ENCODE data around the gene NHLRC2. TPM values are rescaled to one million over a fixed set of nuclear protein-coding genes. Genes with fewer than 3 reads are reported as not detected.
A peak's percentile ranks its signal among the peaks of the same experiment; 100 is the strongest.

NHLRC2 gene
- total and polyA plus RNA-seq, 5 donors from 2014 or later, result 3.9 to 13.0 (median 7.2) TPM

GRCh38 chr10:113930482-113931057 lies 76.1 kb downstream of the NHLRC2 start:
- ATAC-seq (ENCODE audit: low read depth in 2 of 2), result no peak
- Mint-ChIP-seq H3K9me3 (peaks cover 0 to 6% (median 0%) of the 10 kb centered on the region in 7 donors), H3K27me3 (peaks cover 17% of the 10 kb centered on the region), H3K4me3 (no peak overlapping the region), H3K27ac (peak overlapping the region in 1 of 3 donors; percentile 70), H3K4me1 (peaks cover 3 to 7% (median 5%) of the 10 kb centered on the region in 4 donors), H3K36me3 (no peaks in the 10 kb centered on the region)
- H3K9me3 ChIP-seq (ENCODE audit: control insufficient read depth in 2 of 2, low read length in 2 of 2), result peaks cover 0 to 1% of the 10 kb centered on the region in 2 experiments
- no peak overlapping the region for H3K4me3 ChIP-seq (ENCODE audit: low read depth, low read length)
- peak in 1 of 3 donors; percentile 5 for DNase-seq
- no peaks in the 10 kb centered on the region for H3K4me1 ChIP-seq (ENCODE audit: control insufficient read depth, insufficient read depth, low read length, poor library complexity, severe bottlenecking)
- no peaks in the 10 kb centered on the region for H3K36me3 ChIP-seq (ENCODE audit: control insufficient read depth, insufficient read depth, low read length)
- H3K27ac ChIP-seq (ENCODE audit: insufficient read depth, low read length, poor library complexity, severe bottlenecking), result no peak overlapping the region
- H3K27me3 ChIP-seq (ENCODE audit: control insufficient read depth, insufficient read depth, low read length), result peaks cover 4% of the 10 kb centered on the region

DNA sequence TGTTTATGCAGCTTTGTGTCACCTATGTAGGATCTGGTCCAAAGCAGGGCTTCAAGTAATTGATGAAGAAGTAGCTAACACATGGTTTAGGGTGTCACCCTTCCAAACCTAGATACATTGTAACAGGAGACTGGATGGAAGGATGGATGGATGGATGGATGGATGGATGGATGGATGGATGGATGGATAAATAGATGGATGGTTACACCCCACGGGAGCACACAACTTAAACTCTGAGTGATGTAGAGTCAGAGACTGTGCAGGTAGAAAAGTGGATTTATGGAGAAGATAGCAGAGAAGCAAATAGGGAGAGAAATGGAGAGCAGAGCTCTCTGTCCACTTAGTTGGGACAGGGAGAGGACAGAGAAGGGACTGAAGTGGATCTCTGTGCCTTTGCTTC lies 78.4 kb downstream of the NHLRC2 start:
- Histone ChIP-seq H3K9me3 (ENCODE audit: control insufficient read depth in 2 of 2, low read length in 2 of 2) (no peaks in the 10 kb centered on the region), H3K4me1 (ENCODE audit: control insufficient read depth, insufficient read depth, low read length, poor library complexity, severe bottlenecking) (no peaks in the 10 kb centered on the region), H3K27me3 (ENCODE audit: control insufficient read depth, insufficient read depth, low read length) (peaks cover 2% of the 10 kb centered on the region), H3K4me3 (ENCODE audit: low read depth, low read length) (no peak overlapping the region), H3K36me3 (ENCODE audit: control insufficient read depth, insufficient read depth, low read length) (no peaks in the 10 kb centered on the region), H3K27ac (ENCODE audit: insufficient read depth, low read length, poor library complexity, severe bottlenecking) (no peak overlapping the region)
- DNase-seq (no peak), ATAC-seq (ENCODE audit: low read depth in 2 of 2) (no peak)
- H3K4me3 Mint-ChIP-seq, result no peak overlapping the region
- H3K4me1 Mint-ChIP-seq, result peaks cover 3 to 7% (median 5%) of the 10 kb centered on the region in 4 donors
- H3K27ac Mint-ChIP-seq, result peak overlapping the region in 1 of 3 donors; percentile 87
- peaks cover 0 to 2% (median 0%) of the 10 kb centered on the region in 7 donors for H3K9me3 Mint-ChIP-seq
- no peaks in the 10 kb centered on the region for H3K36me3 Mint-ChIP-seq
- peaks cover 10% of the 10 kb centered on the region for H3K27me3 Mint-ChIP-seq

- Histone ChIP-seq H3K4me3 (ENCODE audit: low read depth, low read length) (no peak overlapping the region), H3K27ac (ENCODE audit: insufficient read depth, low read length, poor library complexity, severe bottlenecking) (no peak overlapping the region), H3K36me3 (ENCODE audit: control insufficient read depth, insufficient read depth, low read length) (no peaks in the 10 kb centered on the region), H3K4me1 (ENCODE audit: control insufficient read depth, insufficient read depth, low read length, poor library complexity, severe bottlenecking) (no peaks in the 10 kb centered on the region), H3K9me3 (ENCODE audit: control insufficient read depth in 2 of 2, low read length in 2 of 2) (no peaks in the 10 kb centered on the region), H3K27me3 (ENCODE audit: control insufficient read depth, insufficient read depth, low read length) (no peaks in the 10 kb centered on the region)
- peaks cover 3 to 7% (median 5%) of the 10 kb centered on the region in 4 donors for H3K4me1 Mint-ChIP-seq
- ATAC-seq (ENCODE audit: low read depth in 2 of 2) (no peak), DNase-seq (no peak)
- no peaks in the 10 kb centered on the region for H3K36me3 Mint-ChIP-seq
- H3K27ac Mint-ChIP-seq, result no peak overlapping the region
- H3K4me3 Mint-ChIP-seq, result no peak overlapping the region
- peaks cover 10% of the 10 kb centered on the region for H3K27me3 Mint-ChIP-seq
- H3K9me3 Mint-ChIP-seq, result peaks cover 0 to 2% (median 0%) of the 10 kb centered on the region in 7 donors
These were observed 79.6 kb downstream of the NHLRC2 start for GRCh38 chr10:113933894-113934532.

- Mint-ChIP-seq H3K4me1 (no peaks in the 10 kb centered on the region), H3K9me3 (peaks cover 0 to 2% (median 0%) of the 10 kb centered on the region in 7 donors), H3K4me3 (no peak overlapping the region), H3K27ac (no peak overlapping the region), H3K36me3 (no peaks in the 10 kb centered on the region), H3K27me3 (no peaks in the 10 kb centered on the region)
- Histone ChIP-seq H3K4me3 (ENCODE audit: low read depth, low read length) (no peak overlapping the region), H3K9me3 (ENCODE audit: control insufficient read depth in 2 of 2, low read length in 2 of 2) (no peaks in the 10 kb centered on the region), H3K4me1 (ENCODE audit: control insufficient read depth, insufficient read depth, low read length, poor library complexity, severe bottlenecking) (no peaks in the 10 kb centered on the region), H3K36me3 (ENCODE audit: control insufficient read depth, insufficient read depth, low read length) (no peaks in the 10 kb centered on the region), H3K27me3 (ENCODE audit: control insufficient read depth, insufficient read depth, low read length) (no peaks in the 10 kb centered on the region), H3K27ac (ENCODE audit: insufficient read depth, low read length, poor library complexity, severe bottlenecking) (no peak overlapping the region)
- DNase-seq, result no peak
- no peak for ATAC-seq (ENCODE audit: low read depth in 2 of 2)
These were observed 82.8 kb downstream of the NHLRC2 start for GRCh38 chr10:113937258-113937657.

GRCh38 chr10:113937756-113938155 lies 83.3 kb downstream of the NHLRC2 start:
- Histone ChIP-seq H3K9me3 (ENCODE audit: control insufficient read depth in 2 of 2, low read length in 2 of 2) (no peaks in the 10 kb centered on the region), H3K4me3 (ENCODE audit: low read depth, low read length) (no peak overlapping the region), H3K27me3 (ENCODE audit: control insufficient read depth, insufficient read depth, low read length) (no peaks in the 10 kb centered on the region), H3K36me3 (ENCODE audit: control insufficient read depth, insufficient read depth, low read length) (no peaks in the 10 kb centered on the region), H3K27ac (ENCODE audit: insufficient read depth, low read length, poor library complexity, severe bottlenecking) (no peak overlapping the region), H3K4me1 (ENCODE audit: control insufficient read depth, insufficient read depth, low read length, poor library complexity, severe bottlenecking) (no peaks in the 10 kb centered on the region)
- Mint-ChIP-seq H3K9me3 (peaks cover 0 to 2% (median 0%) of the 10 kb centered on the region in 7 donors), H3K27me3 (peaks cover 2% of the 10 kb centered on the region), H3K27ac (no peak overlapping the region), H3K4me1 (no peaks in the 10 kb centered on the region), H3K36me3 (no peaks in the 10 kb centered on the region), H3K4me3 (no peak overlapping the region)
- DNase-seq (no peak), ATAC-seq (ENCODE audit: low read depth in 2 of 2) (no peak)

DNA sequence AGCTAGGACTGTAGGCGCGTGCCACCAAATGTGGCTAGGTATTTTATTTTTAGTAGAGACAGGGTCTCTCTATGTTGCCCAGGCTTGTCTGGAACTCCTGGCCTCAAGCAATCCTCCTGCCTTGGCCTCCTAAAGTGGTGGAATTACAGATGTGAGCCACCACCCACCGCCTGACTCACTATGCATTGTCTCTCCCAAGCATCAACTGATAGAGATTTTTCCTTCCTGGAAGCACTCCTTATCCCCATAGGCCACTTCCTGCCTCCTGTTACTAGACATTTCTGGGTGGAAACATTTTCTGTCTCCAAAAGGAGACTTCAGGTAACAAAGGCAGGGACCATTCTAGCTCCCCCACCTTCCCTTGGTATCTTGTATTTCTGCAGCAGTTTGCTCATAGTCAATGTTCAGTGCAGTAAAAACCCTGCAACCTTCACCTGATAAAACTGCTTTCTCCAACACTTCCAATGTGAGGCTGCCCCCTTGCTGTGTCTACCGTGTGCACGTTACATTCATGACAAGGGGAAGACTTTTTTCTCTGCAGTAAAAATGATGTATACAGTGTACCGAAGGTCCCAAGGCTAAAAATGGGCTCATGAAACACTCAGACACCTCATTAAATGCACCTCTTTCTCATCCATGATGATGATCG lies 84.9 kb downstream of the NHLRC2 start:
- Histone ChIP-seq H3K27ac (ENCODE audit: insufficient read depth, low read length, poor library complexity, severe bottlenecking) (no peak overlapping the region), H3K9me3 (ENCODE audit: control insufficient read depth in 2 of 2, low read length in 2 of 2) (no peaks in the 10 kb centered on the region), H3K36me3 (ENCODE audit: control insufficient read depth, insufficient read depth, low read length) (no peaks in the 10 kb centered on the region), H3K4me3 (ENCODE audit: low read depth, low read length) (no peak overlapping the region), H3K27me3 (ENCODE audit: control insufficient read depth, insufficient read depth, low read length) (no peaks in the 10 kb centered on the region), H3K4me1 (ENCODE audit: control insufficient read depth, insufficient read depth, low read length, poor library complexity, severe bottlenecking) (no peaks in the 10 kb centered on the region)
- Mint-ChIP-seq H3K36me3 (no peaks in the 10 kb centered on the region), H3K4me1 (no peaks in the 10 kb centered on the region), H3K27me3 (peaks cover 4% of the 10 kb centered on the region), H3K27ac (no peak overlapping the region), H3K9me3 (no peaks in the 10 kb centered on the region), H3K4me3 (no peak overlapping the region)
- no peak for DNase-seq
- no peak for ATAC-seq (ENCODE audit: low read depth in 2 of 2)

- Histone ChIP-seq H3K4me1 (ENCODE audit: control insufficient read depth, insufficient read depth, low read length, poor library complexity, severe bottlenecking) (no peaks in the 10 kb centered on the region), H3K36me3 (ENCODE audit: control insufficient read depth, insufficient read depth, low read length) (no peaks in the 10 kb centered on the region), H3K9me3 (ENCODE audit: control insufficient read depth in 2 of 2, low read length in 2 of 2) (no peaks in the 10 kb centered on the region), H3K27me3 (ENCODE audit: control insufficient read depth, insufficient read depth, low read length) (no peaks in the 10 kb centered on the region), H3K27ac (ENCODE audit: insufficient read depth, low read length, poor library complexity, severe bottlenecking) (no peak overlapping the region), H3K4me3 (ENCODE audit: low read depth, low read length) (no peak overlapping the region)
- no peak overlapping the region for H3K27ac Mint-ChIP-seq
- DNase-seq (no peak), ATAC-seq (ENCODE audit: low read depth in 2 of 2) (no peak)
- no peaks in the 10 kb centered on the region for H3K36me3 Mint-ChIP-seq
- peaks cover 0 to 4% (median 0%) of the 10 kb centered on the region in 4 donors for H3K4me1 Mint-ChIP-seq
- no peak overlapping the region for H3K4me3 Mint-ChIP-seq
- H3K9me3 Mint-ChIP-seq, result no peaks in the 10 kb centered on the region
- H3K27me3 Mint-ChIP-seq, result peaks cover 4% of the 10 kb centered on the region
These were observed 86.7 kb downstream of the NHLRC2 start for GRCh38 chr10:113941140-113941539.

All from CD4-positive, CD25-positive, alpha-beta regulatory T cell (primary cell).